HepG2 (cell line): Measurements from ENCODE around the gene NEURL1B. TPM values are rescaled to one million over a fixed set of nuclear protein-coding genes. Genes with fewer than 3 reads are reported as not detected.

Source experiments
- ATAC-seq: fragments of 200-7000 bp; cut with Tn5 transposase; 3 replicates; pipeline ENCODE4 v1.9.1; 2020; ENCODE audit warnings: mild to moderate bottlenecking, moderate library complexity
- BruUV-seq: library from RNA; stranded (reverse); fragments of 400-500 nt; replicated peaks from 2 replicates; lab custom pipeline; 2021; lab: Mats Ljungman, UMichigan
- CTCF ChIA-PET: fragments of 300-600 bp; formaldehyde crosslinking; extraction: SDS; loops from one replicate; lab custom pipeline; 2021; ENCODE audit warnings: low total read pairs, inconsistent platforms, low intra/inter-chr PET ratio; lab: Yijun Ruan, JAX
- POLR2A ChIA-PET: fragments of 350-600 bp; sonication (Branson Sonifier 250); formaldehyde crosslinking; loops from one replicate; lab custom pipeline; 2020; ENCODE audit warnings: antibody characterized with exemption, inconsistent platforms; lab: Yijun Ruan, JAX
- DNase-seq: peaks from one replicate; pipeline ENCODE4 v3.0.0-alpha.2; 2015; ENCODE audit warnings: low spot score
- FAIRE-seq: peaks from 3 replicates; lab custom pipeline; 2011; peaks lifted over from hg19 to GRCh38; lab: Jason Lieb, UNC
- H2AFZ ChIP-seq: one replicate; pipeline ENCODE4 v1.6.1; 2011; ENCODE audit warnings: low read length, inconsistent platforms
- H3K27ac ChIP-seq: fragments of 300-600 bp; 3 replicates; pipeline ENCODE4 v1.8.0; 2011; ENCODE audit warnings: mixed run types, mild to moderate bottlenecking, mixed read lengths, low read length, inconsistent platforms; ENCODE audit not compliant: insufficient read depth; ENCODE audit errors: extremely low read length
- H3K27me3 ChIP-seq, 2 experiments: fragments of 200-600 bp in 1 of 2; 2 replicates in 1 of 2; 3 replicates in 1 of 2; pipeline versions ENCODE4 v1.6.0 to v1.8.0; 2011; ENCODE audit warnings: low read length in 2 of 2, mild to moderate bottlenecking in 2 of 2, moderate library complexity in 2 of 2, inconsistent platforms in 1 of 2; ENCODE audit not compliant: insufficient read depth in 2 of 2, control insufficient read depth in 1 of 2
- H3K36me3 ChIP-seq, 2 experiments: fragments of 200-600 bp in 1 of 2; replicated peaks in 1 of 2; 2 replicates in 1 of 2; 3 replicates in 1 of 2; pipeline versions ENCODE4 v1.5.1 to v1.8.0; 2011; ENCODE audit warnings: low read length in 2 of 2, inconsistent platforms in 1 of 2; ENCODE audit not compliant: insufficient read depth in 2 of 2, control insufficient read depth in 1 of 2
- H3K4me1 ChIP-seq: 2 replicates; pipeline ENCODE4 v1.5.1; 2012; ENCODE audit warnings: low read length, inconsistent platforms; ENCODE audit not compliant: insufficient read depth
- H3K4me2 ChIP-seq: 2 replicates; pipeline ENCODE4 v1.6.0; 2011; ENCODE audit warnings: low read depth, low read length, inconsistent platforms
- H3K4me3 ChIP-seq, 3 experiments: fragments of 200-600 bp in 1 of 3; sonication (generic), shearing (Covaris generic) in 1 of 3; replicated peaks in 1 of 3; 2 replicates each; pipeline ENCODE4 v1.5.1; 2011 to 2016; ENCODE audit warnings: low read length in 3 of 3, inconsistent platforms in 2 of 3, low read depth in 2 of 3, mild to moderate bottlenecking in 2 of 3, control low read depth in 1 of 3, mixed read lengths in 1 of 3; ENCODE audit not compliant: insufficient read depth in 1 of 3
- H3K79me2 ChIP-seq: one replicate; pipeline ENCODE4 v1.6.1; 2011; ENCODE audit warnings: low read length, inconsistent platforms; ENCODE audit not compliant: insufficient read depth
- H3K9ac ChIP-seq: 2 replicates; pipeline ENCODE4 v1.6.0; 2011; ENCODE audit warnings: mild to moderate bottlenecking, low read depth, low read length, inconsistent platforms; ENCODE audit not compliant: insufficient read depth
- H3K9me3 ChIP-seq: 2 replicates; pipeline ENCODE4 v1.5.1; 2012; ENCODE audit warnings: mild to moderate bottlenecking, low read length
- H4K20me1 ChIP-seq: 2 replicates; pipeline ENCODE4 v1.6.0; 2011; ENCODE audit warnings: inconsistent platforms, mild to moderate bottlenecking, low read length, moderate library complexity; ENCODE audit not compliant: insufficient read depth
- HHEX ChIP-seq: IDR thresholded peaks from 2 replicates; pipeline ENCODE4 v1.6.1; 2016; ENCODE audit warnings: control low read depth
- MYPOP ChIP-seq: sonication (generic); formaldehyde crosslinking; IDR thresholded peaks from 2 replicates; pipeline ENCODE4 v1.8.1; 2023; ENCODE audit warnings: mild to moderate bottlenecking, moderate library complexity, missing genetic modification reagents
- PHF8 ChIP-seq: sonication (generic); formaldehyde crosslinking; IDR thresholded peaks from 2 replicates; pipeline ENCODE4 v1.5.0; 2020; ENCODE audit warnings: missing genetic modification reagents
- REPIN1 ChIP-seq: sonication (generic); formaldehyde crosslinking; IDR thresholded peaks from 2 replicates; pipeline ENCODE4 v1.8.0; 2022; ENCODE audit warnings: missing genetic modification reagents, low read depth, mild to moderate bottlenecking, borderline replicate concordance
- ZBED4 ChIP-seq: sonication (generic); formaldehyde crosslinking; IDR thresholded peaks from 2 replicates; pipeline ENCODE4 v1.4.0; 2020; ENCODE audit warnings: missing genetic modification reagents, borderline replicate concordance
- ZNF207 ChIP-seq: fragments of 450-650 bp; IDR thresholded peaks from 2 replicates; pipeline ENCODE4 v1.6.1; 2016; ENCODE audit warnings: antibody characterized with exemption, borderline replicate concordance
- ZNF333 ChIP-seq: sonication (generic); formaldehyde crosslinking; IDR thresholded peaks from 2 replicates; pipeline ENCODE4 v1.4.0; 2020; ENCODE audit warnings: mild to moderate bottlenecking, missing genetic modification reagents, borderline replicate concordance
- ZXDC ChIP-seq: sonication (generic); formaldehyde crosslinking; IDR thresholded peaks from 2 replicates; pipeline ENCODE4 v1.5.0; 2020; ENCODE audit warnings: mild to moderate bottlenecking, missing genetic modification reagents
- WGBS: methylation state at CpG from one replicate; pipeline ENCODE4 v1.1.6; 2017; ENCODE audit warnings: low lambda C conversion rate; 5-methylcytosine and 5-hydroxymethylcytosine counted together
- in situ Hi-C: cut with HindIII; loops from 2 replicates; pipeline ENCODE4 v1.10.0; 2017; ENCODE audit warnings: low pct_unique_long_range_greater_than_20kb; ENCODE audit not compliant: extremely low pct_ligation_motif_present
- intact Hi-C: fragments of 100-400 bp; cut with micrococcal nuclease; formaldehyde crosslinking; loops from one replicate; pipeline ENCODE4 v1.10.0; 2022; ENCODE audit not compliant: unreplicated experiment
- polyA plus RNA-seq, 8 experiments: library from polyadenylated mRNA; depleted of rRNA in 3 of 8; stranded (reverse) in 7 of 8; unstranded in 1 of 8; fragments of >200 nt; fragmentation: Illumina TruSeq in 4 of 8; extraction: Trizol in 4 of 8; gene quantifications; 2 replicates each; pipeline versions ENCODE4 v1.2.1 to v1.2.3, GENCODE V29; 2011 to 2016; ENCODE audit warnings: low read depth in 4 of 8, missing spikeins in 1 of 8, mixed read lengths in 1 of 8; ENCODE audit not compliant: insufficient read depth in 1 of 8
- total RNA-seq, 5 experiments: library from RNA; depleted of rRNA; stranded (reverse); fragments of >200 nt; fragmentation: Illumina TruSeq; extraction: Trizol; gene quantifications; 2 replicates each; pipeline ENCODE4 v1.2.3, GENCODE V29; 2016; ENCODE audit warnings: low read depth in 1 of 5

The NEURL1B gene
- total and polyA plus RNA-seq, 2 of the 13 experiments (the other 11 are each of a cell fraction or from before 2014, with no cell fraction given), result 0.09 to 0.13 TPM

- TF ChIP-seq ZBED4 (CRISPR knock-in tag), result no peak
- TF ChIP-seq, all 625 proteins: peak for 0
Measured at GRCh38 chr5:172642926-172643871, 2.1 kb downstream of the NEURL1B start (continued).

GRCh38 chr5:172644266-172644665 is 3.2 kb downstream of the NEURL1B start:
- BruUV-seq, result no TSS peak
- no peak for FAIRE-seq
- peaks cover 9% of the 10 kb centered on the region for H3K4me1 ChIP-seq
- H3K9ac ChIP-seq, result no peak overlapping the region
- in situ Hi-C loops, result no loop called here
- H4K20me1 ChIP-seq, result no peaks in the 10 kb centered on the region
- no peak for ATAC-seq
- CTCF ChIA-PET, result no interaction called here
- H2AFZ ChIP-seq, result no peak overlapping the region
- TF ChIP-seq ZNF333 (CRISPR knock-in tag) (no peak), ZNF207 (no peak), PHF8 (CRISPR knock-in tag) (no peak), REPIN1 (CRISPR knock-in tag) (no peak), MYPOP (CRISPR knock-in tag) (no peak), HHEX (no peak), ZXDC (CRISPR knock-in tag) (no peak)
- no peak overlapping the region for H3K4me2 ChIP-seq
- intact Hi-C loops, result loop anchor here (10.0 kb wide), 1 partner anchor 51 kb away; no protein-coding TSS in a partner anchor
- H3K27me3 ChIP-seq, result peaks cover 0 to 38% of the 10 kb centered on the region in 2 experiments; a peak in 3 of 5 replicates
- H3K27ac ChIP-seq, result no peak overlapping the region
- no peaks in the 10 kb centered on the region for H3K9me3 ChIP-seq
- WGBS, result 42% methylated on average over 6 of the region's 6 CpGs
- H3K36me3 ChIP-seq, result no peaks in the 10 kb centered on the region
- DNase-seq, result no peak
- no peaks in the 10 kb centered on the region for H3K79me2 ChIP-seq
- POLR2A ChIA-PET, result interaction anchor here (1.5 kb wide), 1 partner anchor 16 kb away, joined by 3 read pairs; no protein-coding TSS in a partner anchor
- H3K4me3 ChIP-seq, result no peak overlapping the region
